Peyer's patch (tissue), 4 donors: ENCODE results near the gene DTD2. TPM values are rescaled to one million over a fixed set of nuclear protein-coding genes. Genes with fewer than 3 reads are reported as not detected.

Experiments
- DNase-seq, 3 donors: peaks; one replicate each; pipeline ENCODE4 v3.0.0-alpha.2; 2017 to 2019
- H3K27ac ChIP-seq, 4 donors: fragments of 200-600 bp; sonication (generic); one replicate each; pipeline ENCODE4 v1.5.1; 2016 to 2019
- H3K27me3 ChIP-seq, 2 donors: fragments of 200-600 bp; sonication (generic); one replicate each; pipeline ENCODE4 v1.5.1; 2019
- H3K36me3 ChIP-seq, 3 donors: fragments of 200-600 bp; sonication (generic); one replicate each; pipeline ENCODE4 v1.5.1; 2016 to 2019
- H3K4me1 ChIP-seq, 4 donors: fragments of 200-600 bp; sonication (generic); one replicate each; pipeline ENCODE4 v1.5.1; 2016 to 2019
- H3K4me3 ChIP-seq, 4 donors: fragments of 200-600 bp; sonication (generic); 1 replicate in 3 of 4; 2 replicates in 1 of 4; pipeline ENCODE4 v1.5.1; 2016 to 2019; ENCODE audit warnings: mild to moderate bottlenecking in 1 of 4
- H3K9me3 ChIP-seq, 4 donors: fragments of 200-600 bp; sonication (generic); one replicate each; pipeline ENCODE4 v1.5.1; 2016 to 2019; ENCODE audit warnings: mild to moderate bottlenecking in 1 of 4
- CTCF ChIP-seq, 6 experiments: fragments of 450-650 bp in 4 of 6; fragments of 200-600 bp in 2 of 6; sonication (generic) in 1 of 6; IDR thresholded peaks; one replicate each; pipeline ENCODE4 v1.5.1; 2017 to 2019; ENCODE audit warnings: antibody characterized with exemption in 6 of 6, mild to moderate bottlenecking in 3 of 6, moderate library complexity in 1 of 6
- POLR2A ChIP-seq, 2 donors: fragments of 450-650 bp; IDR thresholded peaks; one replicate each; pipeline ENCODE4 v1.5.1; 2017; ENCODE audit warnings: antibody characterized with exemption in 2 of 2, mild to moderate bottlenecking in 2 of 2, moderate library complexity in 2 of 2
- total RNA-seq, 4 donors: library from RNA; depleted of rRNA; stranded (reverse); fragments of >200 nt; gene quantifications; one replicate each; pipeline ENCODE4 v1.1.0, GENCODE V29; 2016

DTD2 gene
- total RNA-seq, 4 donors from 2014 or later: 15.7 to 24.4 (median 18.9) TPM

GRCh38 chr14:31487886-31488285 is 30.6 kb upstream of the DTD2 start, which contains the start of gene GPR33:
TSS of gene GPR33 (minus strand) at chr14:31488039. CDS start at chr14:31483965, 4,074 bp downstream.
- no peak within 1 kb of the TSS for H3K4me3 ChIP-seq
- TF ChIP-seq POLR2A (IDR thresholded peaks at IDR 0.05) (no peak), CTCF (IDR thresholded peaks at IDR 0.05) (no peak)
- H3K4me1 ChIP-seq: no peaks in the 10 kb centered on the region
- H3K27me3 ChIP-seq: no peaks in the 10 kb centered on the region
- no peak for DNase-seq
- H3K36me3 ChIP-seq: no peaks in the 10 kb centered on the region
- H3K9me3 ChIP-seq: no peaks in the 10 kb centered on the region
- no peak within 1 kb of the TSS for H3K27ac ChIP-seq

- DNase-seq: no peak
- TF ChIP-seq CTCF (IDR thresholded peaks at IDR 0.05) (no peak), POLR2A (IDR thresholded peaks at IDR 0.05) (no peak)
- Histone ChIP-seq H3K27me3 (no peaks in the 10 kb centered on the region), H3K4me1 (no peaks in the 10 kb centered on the region), H3K9me3 (no peaks in the 10 kb centered on the region), H3K27ac (no peak overlapping the region), H3K36me3 (no peaks in the 10 kb centered on the region), H3K4me3 (no peak overlapping the region)
Measured at GRCh38 chr14:31486764-31487163, 29.5 kb upstream of the DTD2 start.

- no peak for DNase-seq
- Histone ChIP-seq H3K4me3 (no peak overlapping the region), H3K4me1 (no peaks in the 10 kb centered on the region), H3K9me3 (no peaks in the 10 kb centered on the region), H3K36me3 (no peaks in the 10 kb centered on the region), H3K27me3 (no peaks in the 10 kb centered on the region), H3K27ac (no peak overlapping the region)
- TF ChIP-seq CTCF (IDR thresholded peaks at IDR 0.05) (no peak), POLR2A (IDR thresholded peaks at IDR 0.05) (no peak)
Measured at GRCh38 chr14:31484754-31485153, 27.4 kb upstream of the DTD2 start.

GRCh38 chr14:31480156-31480555 is 22.9 kb upstream of the DTD2 start:
- Histone ChIP-seq H3K27ac (no peak overlapping the region), H3K4me3 (no peak overlapping the region), H3K9me3 (no peaks in the 10 kb centered on the region), H3K27me3 (no peaks in the 10 kb centered on the region), H3K4me1 (no peaks in the 10 kb centered on the region), H3K36me3 (no peaks in the 10 kb centered on the region)
- TF ChIP-seq CTCF (IDR thresholded peaks at IDR 0.05) (no peak), POLR2A (IDR thresholded peaks at IDR 0.05) (no peak)
- DNase-seq: no peak

- DNase-seq: no peak
- H3K27me3 ChIP-seq: no peaks in the 10 kb centered on the region
- no peaks in the 10 kb centered on the region for H3K4me1 ChIP-seq
- H3K36me3 ChIP-seq: no peaks in the 10 kb centered on the region
- no peak for TF ChIP-seq POLR2A (IDR thresholded peaks at IDR 0.05)
- no peak for TF ChIP-seq CTCF (IDR thresholded peaks at IDR 0.05)
- no peak overlapping the region for H3K4me3 ChIP-seq
- no peaks in the 10 kb centered on the region for H3K9me3 ChIP-seq
- no peak overlapping the region for H3K27ac ChIP-seq
Measured at GRCh38 chr14:31479027-31479426, 21.7 kb upstream of the DTD2 start.

- no peak for TF ChIP-seq CTCF (IDR thresholded peaks at IDR 0.05)
- no peak overlapping the region for H3K4me3 ChIP-seq
Measured at GRCh38 chr14:31477248-31477647, 19.9 kb upstream of the DTD2 start.

More at GRCh38 chr14:31477248-31477647, 19.9 kb upstream of the DTD2 start:
- no peaks in the 10 kb centered on the region for H3K9me3 ChIP-seq
- H3K4me1 ChIP-seq: no peaks in the 10 kb centered on the region
- H3K27ac ChIP-seq: no peak overlapping the region
- no peaks in the 10 kb centered on the region for H3K36me3 ChIP-seq
- DNase-seq: no peak
- H3K27me3 ChIP-seq: no peaks in the 10 kb centered on the region
